A673 (cell line): ENCODE measurements around the gene ATRNL1. TPM values are rescaled to one million over a fixed set of nuclear protein-coding genes. Genes with fewer than 3 reads are reported as not detected.

ENCODE experiments used
- BruUV-seq: library from RNA; stranded (reverse); fragments of 400-500 nt; replicated peaks from 2 replicates; lab custom pipeline; 2021; lab: Mats Ljungman, UMichigan
- CTCF ChIA-PET: fragments of 300-600 bp; sonication (Branson Sonifier 250); formaldehyde crosslinking; loops from one replicate; lab custom pipeline; 2022; ENCODE audit warnings: antibody characterized with exemption; lab: Charles Lee
- POLR2A ChIA-PET: fragments of 300-600 bp; sonication (Branson Sonifier 250); formaldehyde crosslinking; loops from one replicate; lab custom pipeline; 2022; ENCODE audit warnings: antibody characterized with exemption; ENCODE audit not compliant: low non-redundant PET; lab: Charles Lee
- DNase-seq: peaks from one replicate; pipeline ENCODE4 v3.0.0-alpha.2; 2015; ENCODE audit warnings: low spot score
- H3K27ac ChIP-seq: fragments of 200-600 bp; sonication (generic); 2 replicates; pipeline ENCODE4 v1.5.1; 2016; ENCODE audit warnings: mixed run types, low read depth, mild to moderate bottlenecking, mixed read lengths, antibody characterized with exemption, low read length; ENCODE audit not compliant: poor library complexity, severe bottlenecking
- H3K27me3 ChIP-seq: fragments of 200-600 bp; sonication (generic); replicated peaks from 2 replicates; pipeline ENCODE4 v1.6.1; 2017; ENCODE audit warnings: mixed run types, low read depth, mild to moderate bottlenecking, mixed read lengths, antibody characterized with exemption, low read length; ENCODE audit not compliant: insufficient read depth, poor library complexity
- H3K36me3 ChIP-seq: fragments of 200-600 bp; sonication (generic); 2 replicates; pipeline ENCODE4 v1.6.1; 2016; ENCODE audit warnings: mixed run types, mild to moderate bottlenecking, mixed read lengths, antibody characterized with exemption, low read length; ENCODE audit not compliant: insufficient read depth, poor library complexity, severe bottlenecking
- H3K4me1 ChIP-seq: fragments of 200-600 bp; sonication (generic); 2 replicates; pipeline ENCODE4 v1.6.1; 2017; ENCODE audit warnings: mixed run types, mild to moderate bottlenecking, mixed read lengths, antibody characterized with exemption, low read length; ENCODE audit not compliant: insufficient read depth, poor library complexity, severe bottlenecking
- H3K4me3 ChIP-seq: fragments of 200-600 bp; sonication (generic); 2 replicates; pipeline ENCODE4 v1.5.1; 2016; ENCODE audit warnings: low read depth, mixed run types, mild to moderate bottlenecking, mixed read lengths, low read length; ENCODE audit not compliant: poor library complexity, severe bottlenecking
- H3K9me3 ChIP-seq: fragments of 200-600 bp; sonication (generic); 2 replicates; pipeline ENCODE4 v1.6.1; 2016; ENCODE audit warnings: mixed run types, low read depth, mild to moderate bottlenecking, mixed read lengths, antibody characterized with exemption, low read length; ENCODE audit not compliant: poor library complexity, severe bottlenecking
- EZH2 ChIP-seq: fragments of 200-600 bp; sonication (generic); IDR thresholded peaks from 2 replicates; pipeline ENCODE4 v1.6.1; 2017; ENCODE audit warnings: borderline replicate concordance, low read depth, mild to moderate bottlenecking, mixed read lengths, antibody characterized with exemption, low read length; ENCODE audit not compliant: poor library complexity, severe bottlenecking
- intact Hi-C: fragments of 100-400 bp; cut with micrococcal nuclease; formaldehyde crosslinking; loops from one replicate; pipeline ENCODE4 v1.10.0; 2022; ENCODE audit not compliant: unreplicated experiment
- total RNA-seq: library from RNA; stranded (reverse); gene quantifications from 2 replicates; pipeline ENCODE4 v1.2.3, GENCODE V29; 2021
- TF ChIP-seq, protein P1 (sequence below): fragments of 300-800, 200-600 bp; sonication (generic); conservative IDR thresholded peaks from 2 replicates; pipeline ENCODE4 v1.5.1; 2017; ENCODE audit warnings: low read depth, mild to moderate bottlenecking, antibody characterized with exemption, low read length, moderate library complexity, mixed read lengths

ATRNL1 gene
- total RNA-seq, 1 experiment from 2014 or later = 3.0 TPM

DNA sequence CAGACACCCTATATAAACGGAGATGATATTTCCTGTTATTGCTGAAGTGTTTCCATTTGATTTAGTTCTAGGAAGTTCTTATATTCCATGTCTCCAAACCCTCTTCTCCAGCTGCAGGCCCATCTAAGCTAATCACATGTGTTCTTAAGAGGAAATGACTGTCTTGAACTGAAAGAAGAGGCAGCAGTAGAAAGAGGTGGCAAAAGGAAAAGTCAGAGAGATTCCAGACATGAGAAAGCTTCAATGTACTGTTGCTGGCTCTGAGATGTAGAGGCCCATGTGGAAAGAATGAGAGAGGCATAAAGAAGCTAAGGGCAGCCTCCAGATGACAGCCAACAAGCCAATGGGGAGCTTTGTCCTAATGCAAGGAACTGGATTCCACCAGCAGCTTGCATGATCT lies 892.6 kb downstream of the ATRNL1 start:
- H3K4me1 ChIP-seq = no peaks in the 10 kb centered on the region
- POLR2A ChIA-PET = no interaction called here
- no peaks in the 10 kb centered on the region for H3K36me3 ChIP-seq
- BruUV-seq = no TSS peak
- CTCF ChIA-PET = no interaction called here
- no peak for DNase-seq
- H3K9me3 ChIP-seq = no peaks in the 10 kb centered on the region
- intact Hi-C loops = no loop called here
- H3K27me3 ChIP-seq = peaks cover 3% of the 10 kb centered on the region
- no peak overlapping the region for H3K27ac ChIP-seq
- no peak overlapping the region for H3K4me3 ChIP-seq
- TF ChIP-seq, protein P1, sequence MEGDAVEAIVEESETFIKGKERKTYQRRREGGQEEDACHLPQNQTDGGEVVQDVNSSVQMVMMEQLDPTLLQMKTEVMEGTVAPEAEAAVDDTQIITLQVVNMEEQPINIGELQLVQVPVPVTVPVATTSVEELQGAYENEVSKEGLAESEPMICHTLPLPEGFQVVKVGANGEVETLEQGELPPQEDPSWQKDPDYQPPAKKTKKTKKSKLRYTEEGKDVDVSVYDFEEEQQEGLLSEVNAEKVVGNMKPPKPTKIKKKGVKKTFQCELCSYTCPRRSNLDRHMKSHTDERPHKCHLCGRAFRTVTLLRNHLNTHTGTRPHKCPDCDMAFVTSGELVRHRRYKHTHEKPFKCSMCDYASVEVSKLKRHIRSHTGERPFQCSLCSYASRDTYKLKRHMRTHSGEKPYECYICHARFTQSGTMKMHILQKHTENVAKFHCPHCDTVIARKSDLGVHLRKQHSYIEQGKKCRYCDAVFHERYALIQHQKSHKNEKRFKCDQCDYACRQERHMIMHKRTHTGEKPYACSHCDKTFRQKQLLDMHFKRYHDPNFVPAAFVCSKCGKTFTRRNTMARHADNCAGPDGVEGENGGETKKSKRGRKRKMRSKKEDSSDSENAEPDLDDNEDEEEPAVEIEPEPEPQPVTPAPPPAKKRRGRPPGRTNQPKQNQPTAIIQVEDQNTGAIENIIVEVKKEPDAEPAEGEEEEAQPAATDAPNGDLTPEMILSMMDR = no peak
- no peak for TF ChIP-seq EZH2

DNA sequence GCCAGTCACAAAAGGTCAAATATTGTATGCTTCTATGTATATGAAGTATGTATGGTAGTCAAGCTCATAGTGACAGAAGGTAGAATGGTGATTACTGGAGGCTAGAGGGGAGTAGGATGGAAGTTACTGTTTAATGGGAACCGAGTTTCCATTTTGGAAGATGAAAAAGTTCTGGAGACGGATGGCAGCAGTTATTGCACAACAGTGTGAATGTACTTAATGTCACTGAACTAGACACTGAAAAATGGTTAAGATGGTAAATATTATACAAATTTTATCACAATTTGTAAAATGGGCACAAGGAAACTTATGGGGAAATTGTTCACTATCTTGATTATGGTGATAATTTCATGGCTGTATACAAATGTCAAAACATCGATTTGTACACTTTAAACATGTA lies 895.2 kb downstream of the ATRNL1 start:
- TF ChIP-seq, protein P1 = no peak
- TF ChIP-seq EZH2 = no peak
- intact Hi-C loops = no loop called here
- H3K4me1 ChIP-seq = no peaks in the 10 kb centered on the region
- no TSS peak for BruUV-seq
- H3K27me3 ChIP-seq = peaks cover 3% of the 10 kb centered on the region
- ChIA-PET POLR2A (no interaction called here), CTCF (no interaction called here)
- no peak overlapping the region for H3K27ac ChIP-seq
- no peak overlapping the region for H3K4me3 ChIP-seq
- no peak for DNase-seq
- no peaks in the 10 kb centered on the region for H3K9me3 ChIP-seq
- H3K36me3 ChIP-seq = no peaks in the 10 kb centered on the region

DNA sequence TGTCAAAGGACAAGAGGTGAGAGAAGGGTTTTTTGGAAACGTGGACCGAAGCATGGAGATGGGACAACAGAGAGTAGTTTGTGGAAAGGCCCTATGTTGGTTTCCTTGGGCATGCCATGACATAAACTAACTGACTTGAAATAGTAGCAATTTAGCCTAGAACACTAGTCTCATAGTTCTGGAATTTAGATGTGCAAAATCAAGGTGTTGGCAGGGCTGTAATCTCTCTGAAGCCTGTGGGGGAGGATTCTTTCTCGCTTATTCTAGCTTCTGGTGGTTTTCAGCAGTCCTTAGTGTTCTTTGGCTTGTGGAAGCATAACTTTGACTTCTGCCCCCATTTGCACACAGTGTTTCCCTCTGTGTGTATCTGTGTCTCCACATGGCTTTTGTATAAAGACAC lies 896.5 kb downstream of the ATRNL1 start:
- Histone ChIP-seq H3K9me3 (no peaks in the 10 kb centered on the region), H3K27ac (no peak overlapping the region), H3K4me3 (no peak overlapping the region), H3K4me1 (no peaks in the 10 kb centered on the region), H3K27me3 (no peaks in the 10 kb centered on the region), H3K36me3 (no peaks in the 10 kb centered on the region)
- POLR2A ChIA-PET = no interaction called here
- CTCF ChIA-PET = no interaction called here
- TF ChIP-seq EZH2 = no peak
- TF ChIP-seq, protein P1 = no peak
- intact Hi-C loops = no loop called here
- DNase-seq = no peak
- no TSS peak for BruUV-seq
